SU-DHL-6 (cell line): ENCODE data around the gene TLR7.

ENCODE experiments used
- H2AFZ ChIP-seq: fragments of 200-600 bp; sonication (generic); 2 replicates; pipeline ENCODE4 v1.6.1; 2014; ENCODE audit warnings: low read depth, mild to moderate bottlenecking, moderate library complexity, mixed read lengths, antibody characterized with exemption, low read length; ENCODE audit not compliant: severe bottlenecking
- H3F3A ChIP-seq: fragments of 200-600 bp; shearing (Covaris generic); 2 replicates; pipeline ENCODE4 v1.6.0; 2016; ENCODE audit warnings: antibody characterized with exemption, mild to moderate bottlenecking; ENCODE audit not compliant: insufficient read depth
- H3K27ac ChIP-seq: fragments of 200-600 bp; sonication (generic); 2 replicates; pipeline ENCODE4 v1.5.1; 2016; ENCODE audit warnings: low read depth, mild to moderate bottlenecking, low read length, moderate library complexity, mixed read lengths
- H3K27me3 ChIP-seq: fragments of 200-600 bp; sonication (generic), shearing (Covaris generic); 2 replicates; pipeline ENCODE4 v1.6.0; 2014; ENCODE audit warnings: mild to moderate bottlenecking, low read length
- H3K36me3 ChIP-seq: fragments of 200-600 bp; sonication (generic); 2 replicates; pipeline ENCODE4 v1.6.1; 2014; ENCODE audit warnings: mild to moderate bottlenecking, low read length, mixed read lengths
- H3K4me2 ChIP-seq: fragments of 300-600, 200-600 bp; shearing (Covaris generic), sonication (generic); 2 replicates; pipeline ENCODE4 v1.6.0; 2014; ENCODE audit warnings: low read length, low read depth, mild to moderate bottlenecking; ENCODE audit not compliant: poor library complexity, severe bottlenecking
- H3K4me3 ChIP-seq: fragments of 200-600 bp; sonication (generic); 2 replicates; pipeline ENCODE4 v1.5.1; 2014; ENCODE audit warnings: antibody characterized with exemption, low read length, mild to moderate bottlenecking, mixed read lengths; ENCODE audit not compliant: insufficient read depth, poor library complexity, severe bottlenecking
- H3K79me2 ChIP-seq: fragments of 200-600 bp; sonication (generic); 2 replicates; pipeline ENCODE4 v1.6.1; 2014; ENCODE audit warnings: mild to moderate bottlenecking, low read length, moderate library complexity; ENCODE audit not compliant: insufficient read depth
- H3K9ac ChIP-seq: fragments of 200-600 bp; sonication (generic); 2 replicates; pipeline ENCODE4 v1.7.0; 2014; ENCODE audit warnings: mild to moderate bottlenecking, low read length
- H3K9me2 ChIP-seq: fragments of 200-600 bp; sonication (generic); replicated peaks from 2 replicates; pipeline ENCODE4 v1.6.1; 2014; ENCODE audit warnings: low read length; ENCODE audit not compliant: insufficient read depth
- H3K9me3 ChIP-seq: fragments of 200-600 bp; sonication (generic); 2 replicates; pipeline ENCODE4 v1.6.1; 2014; ENCODE audit warnings: low read length, mixed read lengths; ENCODE audit not compliant: insufficient read depth
- H4K20me1 ChIP-seq: fragments of 200-600 bp; sonication (generic); 2 replicates; pipeline ENCODE4 v1.6.1; 2014; ENCODE audit warnings: low read depth, mild to moderate bottlenecking, antibody characterized with exemption, low read length, moderate library complexity, mixed read lengths
- CTCF ChIP-seq: fragments of 200-600 bp; sonication (generic); IDR thresholded peaks from one replicate; pipeline ENCODE4 v1.5.1; 2017; ENCODE audit warnings: antibody characterized with exemption, mild to moderate bottlenecking, low read length, moderate library complexity; ENCODE audit not compliant: insufficient read depth, poor library complexity, severe bottlenecking
- EZH2phosphoT487 ChIP-seq: fragments of 200-600 bp; sonication (generic), shearing (Covaris generic); conservative IDR thresholded peaks from 2 replicates; pipeline ENCODE4 v1.6.1; 2018; ENCODE audit warnings: mild to moderate bottlenecking, antibody characterized with exemption, low read length, moderate library complexity, mixed read lengths

Gene TLR7

GRCh38 chrX:12887141-12887540 lies 20.3 kb downstream of the TLR7 start:
- no peaks in the 10 kb centered on the region for H3K9me2 ChIP-seq
- H3K9me3 ChIP-seq: no peaks in the 10 kb centered on the region
- no peaks in the 10 kb centered on the region for H4K20me1 ChIP-seq
- no peaks in the 10 kb centered on the region for H3K27me3 ChIP-seq
- no peak for TF ChIP-seq EZH2phosphoT487
- no peak for TF ChIP-seq CTCF
- H3K4me3 ChIP-seq: no peak overlapping the region
- H3K36me3 ChIP-seq: no peaks in the 10 kb centered on the region
- no peak overlapping the region for H3K4me2 ChIP-seq
- no peak overlapping the region for H2AFZ ChIP-seq
- no peaks in the 10 kb centered on the region for H3K79me2 ChIP-seq
- H3K27ac ChIP-seq: no peak overlapping the region
- peaks cover 3% of the 10 kb centered on the region; the same call in 1 of the 2 replicates for H3F3A ChIP-seq
- H3K9ac ChIP-seq: no peak overlapping the region

GRCh38 chrX:12887767-12888166 lies 20.9 kb downstream of the TLR7 start:
- Histone ChIP-seq H3K27me3 (no peaks in the 10 kb centered on the region), H3F3A (peaks cover 7% of the 10 kb centered on the region; the same call in 1 of the 2 replicates), H3K4me2 (no peak overlapping the region), H3K36me3 (no peaks in the 10 kb centered on the region), H4K20me1 (no peaks in the 10 kb centered on the region), H3K9me2 (no peaks in the 10 kb centered on the region), H3K4me3 (no peak overlapping the region), H3K9ac (no peak overlapping the region), H3K79me2 (no peaks in the 10 kb centered on the region), H2AFZ (no peak overlapping the region), H3K9me3 (no peaks in the 10 kb centered on the region), H3K27ac (no peak overlapping the region)
- no peak for TF ChIP-seq EZH2phosphoT487
- TF ChIP-seq CTCF: no peak

GRCh38 chrX:12890467-12890866 lies 23.6 kb downstream of the TLR7 start:
- H3K4me2 ChIP-seq: peak overlapping the region; percentile 56

More at GRCh38 chrX:12890467-12890866, 23.6 kb downstream of the TLR7 start:
- Histone ChIP-seq H3K9me3 (no peaks in the 10 kb centered on the region), H3K27me3 (no peaks in the 10 kb centered on the region), H3K79me2 (no peaks in the 10 kb centered on the region), H3K27ac (peak overlapping the region; percentile 92), H3F3A (peaks cover 10% of the 10 kb centered on the region; the same call in 1 of the 2 replicates), H3K36me3 (no peaks in the 10 kb centered on the region), H3K4me3 (no peak overlapping the region), H2AFZ (no peak overlapping the region), H3K9me2 (no peaks in the 10 kb centered on the region), H3K9ac (peak overlapping the region; percentile 34), H4K20me1 (no peaks in the 10 kb centered on the region)
- no peak for TF ChIP-seq EZH2phosphoT487
- no peak for TF ChIP-seq CTCF
